HG02610 (cell line): ENCODE data around the gene METAP2.
A peak's percentile ranks its signal among the peaks of the same experiment; 100 is the strongest.
"Not testable (repeated sequence)": the region's sequence is repeated elsewhere in the genome, so short reads cannot be mapped to it uniquely, and the experiment has no call there.

Source experiments
- ATAC-seq: cut with Tn5 transposase; IDR thresholded peaks from one replicate; pipeline ENCODE4 v1.9.1; 2021; ENCODE audit warnings: mild to moderate bottlenecking, moderate library complexity; ENCODE audit not compliant: unreplicated experiment

The METAP2 gene

GRCh38 chr12:95462081-95462480, 11.9 kb upstream of the METAP2 start:
- ATAC-seq = no peak

DNA sequence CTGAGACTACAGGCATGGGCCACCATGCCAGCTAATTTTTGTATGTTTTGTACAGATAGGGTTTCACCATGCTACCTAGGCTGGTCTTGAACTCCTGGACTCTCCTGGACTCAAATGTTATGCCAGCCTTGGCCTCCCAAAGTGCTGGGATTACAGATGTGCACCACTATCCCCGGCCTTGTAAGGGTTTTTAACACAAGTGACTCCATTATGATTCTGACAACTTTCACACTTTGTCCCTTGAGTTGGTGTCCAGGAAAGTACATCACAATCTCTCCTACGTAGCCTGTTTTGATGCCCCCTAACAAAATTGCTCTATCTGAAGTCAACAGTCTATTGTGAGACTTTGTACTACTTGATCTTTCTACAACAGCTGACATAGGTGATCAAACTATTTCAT, 11.4 kb upstream of the METAP2 start:
- no peak for ATAC-seq

DNA sequence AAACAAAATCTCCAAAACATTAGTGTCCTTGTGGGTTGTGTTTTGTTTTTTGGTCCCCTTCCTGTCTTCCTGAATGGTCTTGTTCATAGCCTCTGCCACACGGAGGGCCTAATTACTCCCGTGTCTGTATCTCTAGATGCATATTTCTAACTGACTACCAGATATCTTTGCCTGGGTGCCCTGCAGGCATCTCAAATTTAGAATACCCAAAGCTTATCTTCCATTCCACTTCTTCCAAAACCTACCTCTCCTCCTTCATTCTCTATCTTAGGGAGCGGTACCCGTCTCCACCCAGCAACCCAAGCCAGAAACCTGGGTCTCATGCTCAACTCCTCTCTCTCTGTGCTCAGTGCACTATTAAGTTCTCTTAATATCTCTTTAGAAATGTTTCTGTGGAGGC, 10.9 kb upstream of the METAP2 start:
- ATAC-seq = no peak

GRCh38 chr12:95463776-95464175, 10.2 kb upstream of the METAP2 start:
- not testable (repeated sequence) for ATAC-seq

GRCh38 chr12:95465275-95465674, 8.7 kb upstream of the METAP2 start:
- no peak for ATAC-seq

DNA sequence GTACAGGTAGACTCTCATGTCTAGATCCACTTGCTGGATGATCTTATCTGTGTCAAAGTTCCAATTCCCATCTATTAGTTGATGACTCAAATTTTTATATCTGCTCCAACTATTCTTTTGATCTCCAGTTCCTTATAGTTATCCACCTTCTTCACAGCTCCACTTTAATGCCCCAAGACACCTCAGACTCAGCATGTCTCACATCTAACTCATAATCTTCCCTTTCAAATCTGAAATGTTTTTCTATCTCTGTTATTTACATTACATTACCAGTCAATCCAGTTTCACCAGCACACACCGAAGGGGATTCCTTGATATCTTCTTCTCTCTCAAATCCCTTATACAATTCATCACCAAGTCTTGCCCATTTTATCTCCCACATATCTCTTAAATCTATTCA, 3.7 kb upstream of the METAP2 start:
- no peak for ATAC-seq

DNA sequence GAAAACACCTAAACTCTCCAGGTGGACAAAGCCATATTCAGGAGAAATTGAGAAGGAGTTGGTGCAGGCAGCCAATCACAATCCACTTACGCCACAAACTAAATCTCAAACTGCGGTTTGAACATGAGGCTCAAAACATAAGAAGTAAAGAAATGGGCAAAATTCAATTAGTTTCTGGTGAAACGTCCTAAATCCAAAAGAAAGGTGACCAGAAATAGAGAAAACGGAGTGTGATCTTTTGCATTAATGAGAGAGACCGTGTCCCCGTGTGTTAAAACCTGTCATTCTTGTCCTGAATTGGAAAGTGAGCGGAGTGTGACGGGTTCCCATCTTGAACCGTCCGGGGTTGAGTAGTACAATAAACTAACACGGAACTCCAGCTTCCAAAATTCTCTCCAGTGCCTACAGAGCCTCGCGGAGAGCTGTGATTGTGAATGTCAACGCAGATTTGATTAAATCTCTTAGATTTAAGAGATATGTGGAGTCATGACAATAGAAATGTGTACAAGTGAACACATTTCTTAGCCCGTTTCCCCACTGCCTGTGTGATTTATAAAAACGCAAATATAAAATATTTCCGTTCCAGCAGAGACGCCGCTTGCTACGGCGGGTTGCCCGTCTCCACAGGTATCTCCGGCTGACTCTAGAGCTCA, 595 bp upstream of the METAP2 start:
- peak; percentile 40 for ATAC-seq

- ATAC-seq = no peak
Observed at GRCh38 chr12:95474660-95474958, 657 bp downstream of the METAP2 start.

GRCh38 chr12:95480230-95480629, 6.3 kb downstream of the METAP2 start:
- ATAC-seq = no peak

GRCh38 chr12:95481072-95481471, 7.1 kb downstream of the METAP2 start:
- no peak for ATAC-seq

- no peak for ATAC-seq
Observed at GRCh38 chr12:95481888-95482287, 7.9 kb downstream of the METAP2 start.

DNA sequence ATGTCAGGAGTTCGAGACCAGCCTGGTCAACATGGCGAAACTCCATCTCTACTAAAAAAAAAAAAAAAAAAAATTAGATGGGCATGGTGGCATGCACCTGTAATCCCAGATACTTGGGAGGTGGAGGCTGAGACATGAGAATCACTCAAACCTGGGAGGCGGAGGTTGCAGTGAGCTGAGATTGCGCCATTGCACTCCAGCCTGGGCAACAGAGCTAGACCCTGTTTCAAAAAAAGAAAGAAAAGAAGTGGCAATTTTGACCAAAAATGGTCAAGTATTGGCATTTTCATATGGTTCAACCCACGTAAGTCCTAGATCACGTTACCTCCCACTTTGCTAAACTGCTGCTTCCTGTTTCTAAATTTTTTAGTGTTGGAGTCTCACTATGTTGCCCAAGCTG, 8.6 kb downstream of the METAP2 start:
- not testable (repeated sequence) for ATAC-seq

DNA sequence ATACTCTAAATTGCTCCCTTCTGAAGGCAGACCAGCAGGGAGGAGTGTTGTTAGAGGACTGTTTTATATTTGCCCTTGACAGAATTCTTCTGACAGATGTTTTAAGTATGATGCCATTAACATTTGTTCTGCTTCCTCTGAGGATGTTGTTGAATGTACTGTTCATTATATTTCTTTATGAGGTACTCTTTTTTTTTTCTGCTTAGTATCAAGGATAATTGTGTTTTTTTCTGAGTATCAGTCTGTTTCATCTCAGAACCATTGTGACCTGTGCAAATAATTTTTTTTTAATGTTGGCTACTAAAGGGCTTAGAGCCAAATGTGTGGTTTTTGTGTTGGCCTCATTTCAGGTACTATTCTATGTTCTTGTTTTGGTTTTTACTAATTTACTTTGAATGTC, 10.6 kb downstream of the METAP2 start:
- no peak for ATAC-seq

DNA sequence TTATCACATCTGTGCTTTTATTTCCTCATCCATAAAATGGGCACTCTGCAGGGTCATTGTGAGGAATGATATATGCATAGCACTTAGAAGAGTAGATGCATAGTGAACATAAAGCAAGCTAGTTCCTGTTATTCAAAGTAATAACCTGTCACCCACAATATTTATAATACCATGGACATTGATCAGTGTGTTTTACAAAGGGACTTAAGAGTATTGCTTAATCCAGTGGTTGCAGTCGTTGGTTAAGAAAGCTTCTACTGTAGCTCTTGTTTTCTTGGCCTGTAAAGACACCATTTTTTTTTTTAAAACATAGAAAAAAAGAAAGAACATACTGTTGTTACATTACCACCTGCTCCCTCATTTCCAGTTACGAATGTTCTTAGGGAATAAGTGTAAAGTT, 13.1 kb downstream of the METAP2 start:
- no peak for ATAC-seq

DNA sequence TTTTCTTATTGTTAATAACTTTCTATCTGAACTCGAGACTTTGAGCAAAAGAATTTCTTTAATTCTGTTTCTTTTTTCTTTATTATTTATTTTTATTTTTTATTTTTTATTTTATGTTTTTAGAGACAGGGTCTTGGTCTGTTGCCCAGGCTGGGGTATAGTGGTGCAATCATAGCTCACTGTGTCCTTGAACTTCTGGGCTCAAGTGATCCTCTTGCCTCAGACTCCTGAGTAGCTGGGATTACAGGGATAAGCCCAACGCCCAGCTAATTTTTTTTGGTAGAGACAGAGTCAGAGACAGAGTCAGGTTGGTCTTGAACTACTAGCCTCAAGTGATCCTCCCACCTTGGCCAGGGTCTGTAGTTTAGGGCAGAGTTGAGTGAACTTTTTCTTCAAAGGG, 18.5 kb downstream of the METAP2 start:
- no peak for ATAC-seq

DNA sequence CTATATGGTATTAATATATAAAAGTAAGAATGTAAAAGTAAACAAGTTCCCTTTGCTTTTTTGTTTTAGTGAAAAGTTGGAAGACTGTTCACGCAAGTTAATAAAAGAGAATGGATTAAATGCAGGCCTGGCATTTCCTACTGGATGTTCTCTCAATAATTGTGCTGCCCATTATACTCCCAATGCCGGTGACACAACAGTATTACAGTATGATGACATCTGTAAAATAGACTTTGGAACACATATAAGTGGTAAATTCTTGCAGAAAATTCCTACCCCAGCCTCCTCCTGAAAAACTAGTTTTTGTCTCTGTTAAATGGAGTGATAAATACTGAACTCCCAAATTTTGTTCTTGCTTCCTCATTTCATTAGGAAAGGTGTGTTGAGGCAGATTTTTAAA, 20.9 kb downstream of the METAP2 start:
- ATAC-seq = no peak

- no peak for ATAC-seq
Observed at GRCh38 chr12:95495433-95495832, 21.5 kb downstream of the METAP2 start.

DNA sequence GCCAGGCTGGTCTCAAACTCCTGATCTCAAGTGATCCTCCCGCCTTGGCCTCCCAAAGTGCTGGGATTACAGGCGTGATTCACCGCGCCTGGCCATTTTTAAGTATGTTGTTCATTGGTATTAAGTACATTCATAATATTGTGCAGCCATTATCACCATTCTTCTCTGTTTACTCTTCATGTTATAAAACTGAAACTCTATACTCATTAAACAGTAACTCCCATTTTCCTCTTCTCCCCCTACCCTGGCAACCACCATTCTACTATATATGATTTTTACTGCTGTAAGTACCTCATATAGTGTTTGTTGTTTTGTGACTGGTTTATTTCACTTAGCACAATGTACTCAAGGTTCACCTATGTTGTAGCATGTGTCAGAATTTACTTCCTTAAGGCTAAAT, 23.1 kb downstream of the METAP2 start:
- ATAC-seq = no peak

- no peak for ATAC-seq
Observed at GRCh38 chr12:95498968-95499367, 25.0 kb downstream of the METAP2 start.

- ATAC-seq = no peak
Observed at GRCh38 chr12:95499772-95500171, 25.8 kb downstream of the METAP2 start.

- ATAC-seq = no peak
Observed at GRCh38 chr12:95504140-95504539, 30.2 kb downstream of the METAP2 start.

GRCh38 chr12:95505039-95505438, 31.1 kb downstream of the METAP2 start:
- no peak for ATAC-seq

DNA sequence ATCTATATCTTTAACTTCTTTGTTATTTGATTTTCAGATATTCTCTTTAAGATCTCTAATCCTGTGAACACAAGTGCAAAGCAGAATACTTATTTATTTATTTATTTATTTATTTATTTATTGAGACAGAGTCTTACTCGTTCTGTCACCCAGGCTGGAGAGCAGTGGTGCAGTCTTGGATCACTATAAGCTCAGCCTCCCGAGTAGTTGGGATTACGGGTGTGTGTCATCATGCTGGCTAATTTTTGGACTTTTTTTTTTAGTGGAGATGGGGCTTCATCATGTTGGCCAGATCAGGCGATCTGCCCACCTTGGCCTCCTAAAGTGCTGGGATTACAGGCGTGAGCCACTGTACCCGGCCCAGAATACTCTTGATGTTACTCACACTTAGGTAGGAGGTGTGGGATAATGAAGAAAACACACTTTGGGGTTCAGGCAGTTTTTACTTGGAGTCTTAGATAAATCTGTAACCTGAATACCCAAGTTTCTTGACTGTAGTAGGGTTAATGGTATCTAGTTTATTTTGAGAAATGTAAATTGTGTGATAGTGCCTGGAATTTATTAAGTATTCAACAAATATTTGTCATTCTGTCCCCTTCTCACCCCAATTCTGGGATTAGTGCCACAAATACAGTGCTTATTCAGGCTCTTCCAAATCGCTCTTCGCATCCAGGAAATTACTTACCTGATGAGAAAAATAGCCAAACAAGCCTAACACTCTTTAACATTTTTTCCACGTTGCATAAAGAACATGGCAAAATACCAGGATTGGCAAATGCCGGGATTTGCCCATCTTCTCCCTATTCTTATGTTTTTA, 33.0 kb downstream of the METAP2 start:
- no peak for ATAC-seq
